GM19468 (cell line): ENCODE measurements around the gene UST.
A peak's percentile ranks its signal among the peaks of the same experiment; 100 is the strongest.

Source experiments
- ATAC-seq: cut with Tn5 transposase; IDR thresholded peaks from one replicate; pipeline ENCODE4 v1.9.1; 2021; ENCODE audit warnings: mild to moderate bottlenecking, moderate library complexity, moderate number of reproducible peaks; ENCODE audit not compliant: unreplicated experiment; ENCODE audit errors: extremely low read depth

Gene UST

GRCh38 chr6:149065658-149066556 lies 319.1 kb downstream of the UST start:
- ATAC-seq, result peak; percentile 83

- ATAC-seq, result no peak
Observed at GRCh38 chr6:149071997-149072396, 325.2 kb downstream of the UST start.

- ATAC-seq, result no peak
Observed at GRCh38 chr6:149074832-149075258, 328.0 kb downstream of the UST start.

GRCh38 chr6:149075616-149076354 lies 329.0 kb downstream of the UST start:
- no peak for ATAC-seq

GRCh38 chr6:149076355-149076734 lies 329.5 kb downstream of the UST start:
- no peak for ATAC-seq

- no peak for ATAC-seq
Observed at GRCh38 chr6:149077208-149077607, 330.4 kb downstream of the UST start.

GRCh38 chr6:149078211-149078782 lies 331.5 kb downstream of the UST start:
- ATAC-seq, result no peak

- no peak for ATAC-seq
Observed at GRCh38 chr6:149079456-149079855, 332.6 kb downstream of the UST start.

- no peak for ATAC-seq
Observed at GRCh38 chr6:149079911-149080491, 333.2 kb downstream of the UST start.

GRCh38 chr6:149080511-149080910 lies 333.7 kb downstream of the UST start:
- no peak for ATAC-seq

- no peak for ATAC-seq
Observed at GRCh38 chr6:149081281-149081680, 334.5 kb downstream of the UST start.

GRCh38 chr6:149082320-149082719 lies 335.5 kb downstream of the UST start:
- no peak for ATAC-seq

- ATAC-seq, result no peak
Observed at GRCh38 chr6:149084026-149084425, 337.2 kb downstream of the UST start.

- no peak for ATAC-seq
Observed at GRCh38 chr6:149084808-149085556, 338.2 kb downstream of the UST start.

- no peak for ATAC-seq
Observed at GRCh38 chr6:149085557-149085938, 338.7 kb downstream of the UST start.

- ATAC-seq, result no peak
Observed at GRCh38 chr6:149086363-149086762, 339.5 kb downstream of the UST start.

GRCh38 chr6:149087898-149088297 lies 341.1 kb downstream of the UST start:
- ATAC-seq, result no peak

GRCh38 chr6:149088361-149088760 lies 341.5 kb downstream of the UST start:
- no peak for ATAC-seq

GRCh38 chr6:149089510-149089909 lies 342.7 kb downstream of the UST start:
- ATAC-seq, result no peak

GRCh38 chr6:149090937-149091336 lies 344.1 kb downstream of the UST start:
- ATAC-seq, result no peak
